ENCODE measurements around the gene PSEN2.

DNA sequence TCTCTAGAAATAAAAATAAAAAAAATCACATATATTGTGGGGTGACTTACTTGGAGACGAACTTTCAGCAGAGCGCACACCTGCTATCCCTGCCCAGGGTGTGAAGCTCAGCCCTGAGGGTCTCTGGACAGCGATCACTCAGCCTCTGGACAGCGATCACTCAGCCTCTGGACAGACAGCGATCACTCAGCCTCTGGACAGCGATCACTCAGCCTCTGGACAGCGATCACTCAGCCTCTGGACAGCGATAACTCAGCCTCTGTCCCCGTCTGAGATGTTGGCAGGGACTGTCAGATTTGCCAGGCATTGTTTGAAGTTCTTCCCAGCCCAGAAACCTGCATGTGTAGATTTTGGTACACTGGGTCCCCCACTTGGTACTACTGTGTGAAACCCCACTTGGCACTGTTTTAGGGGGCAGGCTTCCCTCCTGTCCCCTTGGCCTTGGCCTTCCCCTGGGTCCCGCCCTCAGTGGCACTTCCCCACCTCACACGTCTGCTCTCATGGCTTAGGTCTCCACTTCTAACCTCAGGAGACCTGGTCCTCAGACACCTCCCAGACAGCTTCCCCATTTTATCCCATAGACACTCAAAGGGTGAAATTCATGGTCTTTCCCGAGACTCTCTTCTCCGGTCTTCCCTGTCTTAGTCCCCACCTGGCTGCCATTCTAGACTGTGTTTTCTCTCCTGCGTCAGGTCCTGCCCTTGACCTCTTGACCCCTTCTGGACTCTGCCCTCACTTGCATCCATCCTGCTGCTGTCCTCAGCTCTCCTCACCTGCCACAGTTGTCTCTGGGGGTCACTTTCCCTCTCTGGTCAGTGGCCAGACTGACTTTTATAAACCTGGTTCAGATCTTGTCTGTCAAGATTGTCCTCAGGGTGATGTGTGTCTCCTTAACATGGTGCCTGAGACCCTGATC is 10.2 kb downstream of the PSEN2 start:
- TF ChIP-seq SP1 (IDR thresholded peaks at IDR 0.05): no peak
- no peak for TF ChIP-seq ARNT (IDR thresholded peaks at IDR 0.05)
